Sigmoid colon (tissue), 3 donors: ENCODE measurements around the gene THAP4.
"Not testable (repeated sequence)": the region's sequence is repeated elsewhere in the genome, so short reads cannot be mapped to it uniquely, and the experiment has no call there.

Source experiments
- POLR2A ChIP-seq, 2 donors: fragments of 450-650 bp; IDR thresholded peaks; one replicate each; pipeline ENCODE4 v1.6.1; 2016; ENCODE audit warnings: antibody characterized with exemption in 2 of 2, mild to moderate bottlenecking in 2 of 2, moderate library complexity in 2 of 2
- TF ChIP-seq, protein P1 (sequence below), 4 experiments: fragments of 450-650 bp in 3 of 4; fragments of 200-600 bp in 1 of 4; IDR thresholded peaks; one replicate each; pipeline ENCODE4 v1.5.1; 2016 to 2019; ENCODE audit warnings: antibody characterized with exemption in 4 of 4, mild to moderate bottlenecking in 3 of 4, moderate library complexity in 2 of 4

DNA sequence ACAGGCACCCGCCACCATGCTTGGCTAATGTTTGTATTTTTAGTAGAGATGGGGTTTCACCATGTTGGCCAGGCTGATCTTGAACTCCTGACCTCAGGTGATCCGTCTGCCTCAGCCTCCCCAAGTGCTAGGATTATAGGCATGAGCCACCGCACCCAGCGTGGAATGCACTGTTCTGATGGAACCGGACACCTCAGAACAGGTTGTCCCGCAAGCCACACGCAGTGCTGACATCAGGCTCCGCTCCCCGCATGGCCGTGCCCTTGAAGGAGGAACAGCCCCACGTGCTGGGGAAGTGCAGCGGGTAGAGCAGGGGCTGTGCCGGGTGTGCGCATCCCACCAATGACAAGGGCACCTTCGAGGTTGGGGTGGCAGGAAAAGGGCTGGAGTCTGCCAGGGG lies 69.7 kb downstream of the THAP4 start:
- TF ChIP-seq, protein P1, sequence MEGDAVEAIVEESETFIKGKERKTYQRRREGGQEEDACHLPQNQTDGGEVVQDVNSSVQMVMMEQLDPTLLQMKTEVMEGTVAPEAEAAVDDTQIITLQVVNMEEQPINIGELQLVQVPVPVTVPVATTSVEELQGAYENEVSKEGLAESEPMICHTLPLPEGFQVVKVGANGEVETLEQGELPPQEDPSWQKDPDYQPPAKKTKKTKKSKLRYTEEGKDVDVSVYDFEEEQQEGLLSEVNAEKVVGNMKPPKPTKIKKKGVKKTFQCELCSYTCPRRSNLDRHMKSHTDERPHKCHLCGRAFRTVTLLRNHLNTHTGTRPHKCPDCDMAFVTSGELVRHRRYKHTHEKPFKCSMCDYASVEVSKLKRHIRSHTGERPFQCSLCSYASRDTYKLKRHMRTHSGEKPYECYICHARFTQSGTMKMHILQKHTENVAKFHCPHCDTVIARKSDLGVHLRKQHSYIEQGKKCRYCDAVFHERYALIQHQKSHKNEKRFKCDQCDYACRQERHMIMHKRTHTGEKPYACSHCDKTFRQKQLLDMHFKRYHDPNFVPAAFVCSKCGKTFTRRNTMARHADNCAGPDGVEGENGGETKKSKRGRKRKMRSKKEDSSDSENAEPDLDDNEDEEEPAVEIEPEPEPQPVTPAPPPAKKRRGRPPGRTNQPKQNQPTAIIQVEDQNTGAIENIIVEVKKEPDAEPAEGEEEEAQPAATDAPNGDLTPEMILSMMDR (IDR thresholded peaks at IDR 0.05) = not testable (repeated sequence)
- not testable (repeated sequence) for TF ChIP-seq POLR2A (IDR thresholded peaks at IDR 0.05)
